ENCODE measurements around the gene RHOB.
A peak's percentile ranks its signal among the peaks of the same experiment; 100 is the strongest.
"Not testable (repeated sequence)": the region's sequence is repeated elsewhere in the genome, so short reads cannot be mapped to it uniquely, and the experiment has no call there.

The RHOB gene

DNA sequence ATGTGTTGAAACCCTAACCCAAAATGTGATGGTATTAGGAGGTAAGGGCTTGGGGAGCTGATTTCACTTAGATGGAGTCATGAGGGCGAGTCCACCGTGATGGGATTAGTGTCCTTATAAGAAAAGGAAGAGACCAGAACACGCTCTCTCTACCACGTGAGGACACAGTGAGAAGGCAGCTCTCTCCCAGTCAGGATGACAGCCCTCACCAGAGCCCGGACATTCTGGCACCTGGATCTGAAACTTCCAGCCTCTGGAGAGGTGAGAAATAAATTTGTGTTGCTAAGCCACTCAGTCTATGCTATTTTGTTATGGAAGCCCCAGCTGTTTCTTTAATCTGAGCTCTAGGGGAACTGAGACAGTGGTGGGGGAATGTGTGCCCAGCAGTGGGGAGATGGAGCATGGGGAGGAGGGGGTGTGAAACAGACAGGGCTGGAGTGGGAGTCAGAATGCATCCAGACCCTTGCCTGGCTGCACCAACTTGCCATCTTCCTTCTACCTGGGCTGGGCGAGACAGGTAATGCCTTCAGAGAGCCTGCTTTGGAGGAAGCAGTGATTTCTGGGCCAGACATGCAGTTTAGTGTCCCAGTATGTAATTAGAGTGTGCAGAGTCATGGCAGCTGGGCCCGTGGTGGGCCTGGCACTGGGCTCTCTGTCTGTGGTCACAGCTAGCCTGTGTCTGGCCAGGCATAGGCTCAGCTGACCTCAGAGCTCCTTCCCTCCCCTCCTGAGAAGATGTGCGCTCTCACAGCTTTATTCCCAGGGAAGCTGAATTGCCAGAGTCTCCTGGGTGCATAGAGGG is 38.1 kb downstream of the RHOB start:
- Histone ChIP-seq H3K27ac (peak overlapping the region in 5 of 21 experiments; percentile 17 to 85 (median 42)), H3K4me3 (no peak overlapping the region)

DNA sequence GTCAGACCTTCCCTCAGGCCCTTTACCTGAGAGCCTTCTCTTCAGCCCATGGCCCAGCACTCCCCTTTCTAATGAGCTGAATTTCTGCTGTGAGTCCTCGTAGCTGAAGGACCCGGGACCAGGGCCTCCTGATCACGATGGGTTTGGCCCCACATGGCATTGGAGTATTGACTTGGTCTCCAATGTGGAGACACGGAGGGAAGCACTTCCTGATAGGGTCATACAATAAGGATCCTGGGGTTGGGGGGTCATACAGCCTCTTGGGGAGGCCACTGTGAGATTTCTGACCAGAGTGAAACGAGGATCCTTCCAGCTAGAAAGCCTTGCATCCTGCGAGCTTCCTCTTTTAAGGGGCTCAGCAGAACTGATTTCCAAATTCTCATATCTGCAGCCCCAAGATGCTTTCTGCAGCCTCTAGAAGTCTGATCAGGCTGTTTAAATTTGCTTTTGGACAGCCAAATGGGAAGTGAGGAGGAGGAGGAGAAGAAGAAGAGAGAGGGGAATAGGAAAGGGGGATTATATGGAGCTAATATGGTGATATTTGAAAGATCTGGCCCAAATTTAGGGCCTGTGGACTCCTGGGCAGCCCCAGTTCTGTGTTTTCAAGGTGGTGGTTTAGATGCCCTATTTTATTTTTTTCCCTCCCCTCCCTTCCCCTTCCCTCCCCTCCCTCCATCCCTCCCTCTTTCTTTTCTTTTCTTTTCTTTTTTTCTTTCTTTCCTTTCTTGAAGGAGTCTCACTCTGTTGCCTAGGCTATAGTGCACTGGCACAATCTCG is 38.9 kb downstream of the RHOB start:
- Histone ChIP-seq H3K27ac (peak overlapping the region in 1 of 21 experiments; percentile 85), H3K4me3 (no peak overlapping the region)

DNA sequence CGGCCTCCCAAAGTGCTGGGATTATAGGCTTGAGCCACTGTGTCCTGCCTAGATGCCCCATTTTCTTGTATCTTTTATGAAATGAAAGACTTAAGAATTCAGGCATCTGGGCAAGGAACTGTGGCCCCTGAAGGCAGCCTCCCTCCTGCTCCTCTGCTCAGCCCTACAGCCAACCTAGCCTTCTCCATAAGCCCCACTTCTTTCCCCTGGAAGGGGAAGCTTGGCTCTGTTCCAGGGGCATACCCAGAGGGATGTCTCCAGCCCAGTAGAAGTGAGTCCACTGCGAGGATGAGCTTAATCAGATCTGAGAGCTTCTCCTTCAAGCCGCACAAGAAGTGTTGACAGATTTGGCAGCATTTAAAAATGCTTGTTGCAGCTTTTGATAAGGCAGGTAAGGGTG is 39.7 kb downstream of the RHOB start:
- Histone ChIP-seq H3K27ac (peak overlapping the region in 2 of 21 experiments; percentile 11 to 73), H3K4me3 (no peak overlapping the region)

DNA sequence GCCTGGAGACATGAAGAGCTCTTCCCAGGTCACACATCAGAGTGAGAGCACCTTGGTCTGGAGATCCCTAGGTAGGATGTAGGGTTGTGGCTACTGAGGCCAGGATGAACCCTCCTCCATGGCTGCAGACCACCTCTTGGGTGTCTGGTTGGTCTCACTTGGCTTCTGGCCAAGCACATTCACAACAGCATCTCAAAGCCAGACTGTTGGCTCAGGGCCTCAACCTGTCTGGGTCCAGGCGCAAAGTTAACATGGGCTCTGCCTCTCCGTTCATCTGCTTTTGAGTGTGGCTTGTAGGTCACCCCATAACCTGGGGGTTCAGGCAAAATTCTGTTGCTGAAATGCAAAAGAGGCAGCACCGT is 40.1 kb downstream of the RHOB start:
- H3K4me3 ChIP-seq = no peak overlapping the region
- H3K27ac ChIP-seq = peak overlapping the region in 2 of 21 experiments; percentile 11 to 73

DNA sequence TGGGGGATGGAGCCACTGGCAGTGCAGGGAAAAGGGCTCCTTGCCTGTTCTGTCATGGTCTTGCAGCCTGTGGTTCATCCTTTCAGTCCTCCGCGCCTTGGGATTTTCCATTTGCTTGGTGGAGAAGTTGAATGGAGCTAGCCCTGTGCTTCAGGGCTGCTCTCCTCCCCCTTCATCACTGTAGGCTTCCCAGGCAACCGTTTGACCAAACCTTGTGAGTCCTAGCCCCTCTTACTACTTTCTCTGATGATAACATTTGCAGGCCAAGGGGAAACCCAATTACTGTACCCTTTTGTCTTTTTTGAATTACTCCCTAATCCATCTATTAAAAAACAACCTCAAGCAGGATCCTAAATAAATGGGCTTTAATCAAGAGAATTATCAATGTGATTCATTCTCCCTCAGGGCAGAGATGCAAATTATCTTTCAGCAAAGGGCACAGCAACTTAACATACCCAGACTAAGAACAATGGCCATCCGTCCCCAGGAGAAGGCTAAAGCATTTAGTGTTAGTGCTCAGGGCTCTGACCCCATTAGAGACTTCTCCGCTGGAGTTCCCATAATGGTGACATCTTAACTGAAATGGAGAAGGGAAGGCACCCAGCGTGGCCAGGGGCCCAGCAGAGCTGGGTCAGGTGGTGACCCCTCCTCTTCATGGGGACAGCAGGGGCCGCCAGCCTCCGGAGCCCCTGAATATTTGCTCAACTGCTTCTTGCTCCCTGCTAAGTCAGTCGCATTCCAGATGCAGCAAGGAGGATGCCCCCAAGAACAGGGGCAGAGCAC is 40.7 kb downstream of the RHOB start:
- no peak overlapping the region for H3K4me3 ChIP-seq
- H3K27ac ChIP-seq = peak overlapping the region in 6 of 21 experiments; percentile 17 to 73 (median 22)

DNA sequence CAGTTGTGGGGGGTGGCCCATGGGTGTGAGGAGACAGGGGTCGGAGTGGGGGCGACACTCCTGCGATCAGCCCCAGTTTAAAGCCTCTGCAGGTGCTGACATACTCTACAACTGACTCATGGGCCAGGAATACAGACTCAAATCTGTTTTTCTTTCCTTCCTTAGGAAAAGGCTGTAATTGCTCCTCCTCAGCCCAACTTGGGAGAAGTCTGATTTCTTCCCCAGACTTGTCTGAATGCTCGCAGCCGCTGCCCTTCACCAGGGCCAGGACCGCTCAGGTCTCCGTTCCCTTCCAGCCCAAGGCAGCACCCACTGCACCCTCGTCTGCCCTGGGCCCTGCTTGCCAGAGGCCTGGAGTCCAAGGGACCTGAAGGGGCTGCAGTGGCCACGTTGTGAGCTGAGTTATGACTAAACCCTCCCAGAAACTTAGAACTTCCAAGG is 41.3 kb downstream of the RHOB start:
- peak overlapping the region in 7 of 21 experiments; percentile 7 to 73 (median 23) for H3K27ac ChIP-seq
- no peak overlapping the region for H3K4me3 ChIP-seq

DNA sequence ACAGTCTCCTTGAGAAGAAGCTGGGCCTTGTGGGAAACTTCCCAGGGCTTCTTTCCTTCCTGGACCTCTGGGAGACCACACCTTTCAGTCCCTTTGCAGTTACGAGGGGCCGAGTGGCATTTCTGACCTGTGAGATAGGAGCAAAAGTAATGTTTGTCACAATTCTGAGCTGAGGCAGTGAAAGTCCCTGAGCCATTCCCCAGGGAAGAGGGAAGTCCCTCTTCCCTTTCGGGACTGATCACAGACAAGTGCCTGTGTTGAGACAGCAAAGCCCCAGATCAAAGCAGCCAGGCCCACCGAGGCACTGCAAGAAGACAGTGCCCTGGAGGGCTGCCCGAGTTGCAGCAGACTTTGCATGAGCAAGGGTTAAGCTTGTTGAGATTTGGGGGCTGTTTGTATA is 41.9 kb downstream of the RHOB start:
- peak overlapping the region in 5 of 21 experiments; percentile 17 to 73 (median 35) for H3K27ac ChIP-seq

DNA sequence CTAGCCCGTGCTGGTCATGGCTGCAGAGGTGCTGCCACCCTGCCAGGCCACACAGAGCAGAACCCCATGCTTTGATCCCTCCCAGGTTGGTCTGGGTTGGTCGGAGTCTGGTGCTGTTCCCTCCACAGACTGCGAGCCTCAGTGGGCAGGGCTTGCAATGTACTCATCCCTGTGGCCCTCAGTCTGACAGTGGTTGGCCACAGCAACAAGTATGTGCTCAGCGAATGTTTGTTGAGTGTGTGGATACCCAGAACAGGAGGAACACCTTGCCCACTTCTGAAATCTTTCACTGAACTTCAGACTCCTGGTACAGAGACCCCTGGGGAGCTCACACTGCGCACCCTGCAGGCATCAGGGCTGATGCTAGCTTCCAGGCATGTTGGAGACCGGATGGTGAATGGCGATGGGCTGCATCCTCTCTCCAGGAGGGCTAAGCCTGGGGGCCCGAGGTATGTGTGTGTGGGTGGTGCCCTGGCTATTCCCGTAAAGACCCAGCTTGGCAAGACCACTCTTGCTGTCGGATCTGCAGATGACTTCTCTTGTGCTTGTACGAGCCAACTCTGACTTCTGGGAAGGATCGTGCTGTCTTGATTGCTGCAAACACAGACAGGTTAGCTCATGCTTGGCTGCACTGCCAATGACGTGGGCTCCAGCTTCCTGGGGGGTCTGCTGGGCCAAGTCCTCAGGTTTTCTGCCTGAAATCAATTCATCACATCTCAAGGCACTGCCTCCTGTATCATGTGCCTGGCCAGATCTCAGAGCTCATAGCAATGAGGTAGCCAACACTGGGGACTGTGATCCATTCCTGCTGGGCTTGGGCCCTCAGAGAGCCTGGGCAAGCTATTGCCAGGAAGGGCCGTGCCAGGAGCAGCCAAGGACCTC is 43.7 kb downstream of the RHOB start:
- Histone ChIP-seq H3K27ac (peak overlapping the region in 14 of 21 experiments; percentile 10 to 86 (median 48)), H3K4me3 (no peak overlapping the region)

More for the DNA sequence above, 41.9 kb downstream of the RHOB start:
- H3K4me3 ChIP-seq = no peak overlapping the region

DNA sequence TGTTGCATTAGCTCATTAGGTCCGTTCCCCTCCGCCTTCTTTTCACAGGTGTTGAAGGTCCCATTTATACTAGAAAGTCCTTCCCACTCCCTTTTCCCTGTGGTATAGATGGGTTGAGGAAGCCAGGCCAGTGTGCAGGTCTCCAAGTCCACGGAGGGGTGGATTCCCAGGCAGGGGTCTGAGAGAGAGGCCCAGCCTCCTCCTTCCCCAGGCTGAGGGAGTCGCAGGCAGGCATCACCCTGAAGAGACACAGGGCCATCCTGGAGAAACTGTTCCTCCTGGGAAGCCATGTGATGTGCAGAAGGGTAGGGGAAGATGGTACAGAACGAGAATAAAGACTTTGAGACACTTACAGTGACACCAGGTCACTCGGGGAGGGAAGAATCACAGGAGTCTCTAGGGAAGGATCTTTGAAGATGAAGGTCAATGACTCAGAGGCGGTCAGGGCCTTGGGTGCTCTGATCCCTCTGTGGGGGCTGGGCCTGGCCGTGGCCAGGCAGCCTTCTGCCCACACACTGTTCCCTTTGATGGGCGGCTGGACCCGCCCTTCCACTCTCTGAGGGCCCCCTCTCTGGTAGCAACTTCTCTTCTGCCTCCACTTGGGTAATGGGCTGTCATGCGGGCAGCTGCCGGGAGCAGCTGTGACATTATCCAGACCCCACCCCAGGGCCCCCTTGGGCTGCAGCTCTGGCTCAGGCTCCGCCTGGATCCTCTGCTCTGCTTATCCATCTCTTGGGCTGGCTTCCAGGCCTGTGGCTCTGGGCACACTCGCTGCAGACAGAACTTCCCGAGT is 45.1 kb downstream of the RHOB start:
- H3K27ac ChIP-seq = peak overlapping the region in 6 of 21 experiments; percentile 21 to 86 (median 40)
- H3K4me3 ChIP-seq = no peak overlapping the region

DNA sequence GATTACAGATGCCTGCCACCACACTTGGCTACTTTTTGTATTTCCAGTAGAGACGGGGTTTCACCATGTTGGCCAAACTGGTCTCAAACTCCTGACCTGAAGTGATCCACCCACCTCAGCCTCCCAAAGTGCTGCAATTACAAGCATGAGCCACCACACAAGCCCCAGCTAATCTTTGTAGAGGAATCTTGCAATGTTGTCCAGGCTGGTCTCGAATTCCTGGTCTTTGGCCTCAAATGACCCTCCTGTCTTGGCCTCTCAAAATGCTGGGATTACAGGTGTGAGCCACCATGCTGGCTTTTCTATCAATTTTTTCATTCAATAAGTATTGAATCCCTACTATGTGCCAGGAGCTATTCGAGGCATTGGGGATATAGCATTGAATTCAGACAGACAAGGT is 46.2 kb downstream of the RHOB start:
- H3K27ac ChIP-seq = peak overlapping the region in 1 of 21 experiments; percentile 86
- not testable (repeated sequence) for H3K4me3 ChIP-seq

DNA sequence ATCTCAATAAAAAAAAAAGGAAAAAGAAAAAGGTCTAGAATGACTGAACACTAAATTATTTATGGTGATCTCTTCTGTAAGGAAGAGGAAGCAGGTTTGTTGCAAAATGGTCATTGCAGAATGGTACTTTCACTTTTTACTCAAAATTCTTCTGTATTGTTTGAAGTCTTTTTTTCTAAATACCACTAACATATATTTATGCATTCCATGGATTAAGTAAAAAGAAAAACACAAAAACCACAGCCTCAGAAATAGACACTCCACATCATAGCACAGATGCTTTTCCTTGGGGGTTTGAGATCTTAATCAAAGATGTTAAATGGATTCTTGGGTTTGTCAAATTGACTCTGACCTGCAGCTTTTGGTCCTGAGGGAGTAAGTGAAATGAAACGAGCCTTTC is 47.4 kb downstream of the RHOB start:
- H3K4me3 ChIP-seq = no peak overlapping the region
- no peak overlapping the region for H3K27ac ChIP-seq

DNA sequence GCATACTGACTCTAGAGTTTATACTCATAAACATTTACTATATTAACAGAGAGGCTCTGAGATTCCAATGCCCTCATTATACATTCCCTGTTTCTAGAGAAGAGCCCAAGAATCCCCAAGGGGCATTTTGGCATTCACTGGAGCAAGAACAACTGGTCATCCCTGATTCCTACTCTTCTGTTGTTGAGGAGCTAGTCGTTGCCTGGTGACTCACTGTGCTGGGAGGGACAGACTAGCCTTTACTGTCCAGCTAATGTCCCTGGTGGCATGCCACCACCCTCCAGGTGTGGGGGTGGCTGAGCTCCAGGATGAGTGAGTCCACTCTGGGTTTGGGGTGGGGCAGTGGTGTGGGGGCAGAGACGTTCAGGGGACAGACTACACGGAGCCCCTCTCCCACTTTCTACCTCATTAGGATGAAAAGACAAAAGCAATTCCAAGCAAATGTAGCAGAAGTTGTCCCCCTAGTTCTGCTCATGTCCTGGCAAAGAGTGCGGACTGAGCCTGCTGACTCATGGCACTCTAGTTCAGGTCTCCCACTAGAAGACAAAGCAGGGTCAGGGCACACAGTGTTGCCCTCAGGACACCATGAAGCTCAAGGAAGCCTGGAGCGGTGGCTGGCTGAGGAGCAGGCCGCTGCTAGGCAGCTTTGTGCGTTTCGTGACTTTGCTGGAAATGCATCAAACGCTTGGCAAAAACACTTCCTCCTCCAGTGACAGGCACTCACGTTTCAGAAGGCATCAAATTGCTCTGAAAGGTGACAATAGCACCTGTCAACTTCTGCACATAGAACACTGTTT is 49.4 kb downstream of the RHOB start:
- Histone ChIP-seq H3K4me3 (no peak overlapping the region), H3K27ac (no peak overlapping the region)

DNA sequence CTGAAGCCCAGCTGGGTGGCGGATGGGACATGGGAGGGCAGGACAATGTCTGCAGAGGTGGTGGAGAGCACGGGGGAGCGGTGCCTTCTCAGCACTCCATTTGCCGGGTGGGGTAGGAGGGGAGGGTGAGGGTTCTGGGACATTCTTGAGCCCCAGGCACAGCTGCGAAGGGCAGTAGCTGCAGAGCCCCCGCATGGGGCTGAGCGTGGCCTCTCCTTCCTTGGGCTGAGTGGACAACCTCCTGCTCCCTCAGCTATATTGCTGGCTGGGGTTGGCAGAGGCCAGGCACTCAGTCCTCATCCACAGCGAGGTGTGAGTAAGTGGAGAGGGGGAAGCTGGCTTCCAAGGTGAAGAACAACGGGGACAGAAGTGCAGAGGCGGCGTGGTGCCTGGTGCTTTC is 50.1 kb downstream of the RHOB start:
- H3K4me3 ChIP-seq = no peak overlapping the region
- no peak overlapping the region for H3K27ac ChIP-seq

All from skin epidermis (tissue), 12 donors.